Stimulated activated memory B cell treated with anti-CD40 and anti-IgM and Interleukin-4, amounts not matched to agents 10 μg/mL and 1 μg/mL and 100 μg/mL, for 72 hours (primary cell): ENCODE measurements around the gene OTOS.

Experiments used
- ATAC-seq: fragments of 150-1000 bp; cut with Tn5 transposase; 2 replicates; pipeline ENCODE4 v1.10.0; 2021
- H3K27ac Mint-ChIP-seq: one replicate; pipeline ENCODE4 v1.8.0; 2022; ENCODE audit warnings: mild to moderate bottlenecking, mixed read lengths
- H3K27me3 Mint-ChIP-seq: one replicate; pipeline ENCODE4 v1.8.0; 2022; ENCODE audit warnings: mixed read lengths
- H3K36me3 Mint-ChIP-seq: one replicate; pipeline ENCODE4 v1.8.0; 2022; ENCODE audit warnings: mixed read lengths
- H3K4me1 Mint-ChIP-seq: one replicate; pipeline ENCODE4 v1.8.0; 2022; ENCODE audit warnings: mixed read lengths
- H3K4me3 Mint-ChIP-seq: one replicate; pipeline ENCODE4 v1.8.0; 2022; ENCODE audit warnings: mild to moderate bottlenecking, moderate library complexity, mixed read lengths
- H3K9me3 Mint-ChIP-seq: one replicate; pipeline ENCODE4 v1.8.0; 2022; ENCODE audit warnings: mixed read lengths

Gene OTOS

GRCh38 chr2:240140511-240140910 is at the start of gene OTOS:
TSS of gene OTOS (minus strand) at chr2:240140658. CDS start at chr2:240140326, 332 bp downstream.
- no peak for ATAC-seq
- Mint-ChIP-seq H3K4me1 (peaks cover 19% of the 10 kb centered on the region), H3K27me3 (peaks cover 34% of the 10 kb centered on the region), H3K4me3 (no peak within 1 kb of the TSS), H3K36me3 (no peaks in the 10 kb centered on the region), H3K27ac (no peak within 1 kb of the TSS), H3K9me3 (no peaks in the 10 kb centered on the region)

- peak; percentile 29 for ATAC-seq
- Mint-ChIP-seq H3K27me3 (peaks cover 23% of the 10 kb centered on the region), H3K27ac (no peak overlapping the region), H3K4me1 (no peaks in the 10 kb centered on the region), H3K9me3 (peaks cover 15% of the 10 kb centered on the region), H3K4me3 (no peak overlapping the region), H3K36me3 (no peaks in the 10 kb centered on the region)
Measured at GRCh38 chr2:240189686-240190085, 49.2 kb upstream of the OTOS start.

GRCh38 chr2:240187989-240188590 is 47.6 kb upstream of the OTOS start:
- Mint-ChIP-seq H3K9me3 (peaks cover 15% of the 10 kb centered on the region), H3K27ac (no peak overlapping the region), H3K4me3 (no peak overlapping the region), H3K27me3 (peaks cover 27% of the 10 kb centered on the region), H3K4me1 (no peaks in the 10 kb centered on the region), H3K36me3 (no peaks in the 10 kb centered on the region)
- ATAC-seq: no peak

DNA sequence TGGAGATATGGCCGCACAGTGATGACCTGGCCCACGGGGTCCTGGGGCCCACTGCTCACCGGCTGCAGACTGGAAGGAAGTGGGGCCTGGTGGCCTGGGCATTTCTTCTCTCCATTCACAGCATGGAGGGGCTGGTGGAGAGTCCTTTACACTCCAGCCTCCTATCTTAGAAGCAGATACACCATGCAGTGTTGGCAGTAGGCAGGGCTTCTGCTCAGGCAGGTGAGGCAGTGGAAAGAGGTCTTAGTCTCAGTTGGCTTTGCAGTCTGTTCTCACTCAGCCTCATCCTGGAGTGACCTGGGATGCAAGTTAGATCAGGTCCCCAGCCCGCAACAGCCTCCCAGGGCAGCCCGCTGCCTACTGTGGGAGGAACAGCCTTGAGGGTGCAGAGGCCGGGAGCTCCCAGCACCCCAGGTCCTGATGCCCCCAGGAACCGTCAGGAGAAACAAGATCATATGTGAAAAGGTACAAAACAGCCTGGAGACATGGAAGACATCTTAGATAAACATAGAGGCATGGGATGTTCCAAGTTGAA is 45.8 kb upstream of the OTOS start:
- Mint-ChIP-seq H3K27ac (no peak overlapping the region), H3K27me3 (peaks cover 27% of the 10 kb centered on the region), H3K9me3 (peaks cover 15% of the 10 kb centered on the region), H3K4me1 (no peaks in the 10 kb centered on the region), H3K4me3 (no peak overlapping the region), H3K36me3 (no peaks in the 10 kb centered on the region)
- no peak for ATAC-seq

DNA sequence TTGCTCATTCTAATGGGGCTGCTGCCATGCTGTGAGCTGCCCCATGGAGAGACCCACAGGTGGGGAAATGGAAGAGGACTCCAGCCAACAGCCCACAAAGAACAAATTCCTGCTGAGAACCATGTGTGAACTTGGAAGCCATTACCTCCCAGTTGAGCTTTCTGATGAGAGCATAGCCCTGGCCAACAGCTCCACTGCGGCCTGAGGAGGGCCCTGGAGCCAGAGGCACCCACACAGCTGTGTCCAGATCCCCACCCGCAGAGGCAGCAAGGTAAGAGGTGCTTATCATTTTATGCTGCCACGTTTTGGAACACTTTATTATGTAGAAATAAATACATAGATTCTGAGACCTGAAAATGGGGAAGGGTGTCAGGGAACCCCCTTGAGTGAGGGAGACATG is 44.2 kb upstream of the OTOS start:
- Mint-ChIP-seq H3K27me3 (peaks cover 43% of the 10 kb centered on the region), H3K36me3 (no peaks in the 10 kb centered on the region)

DNA sequence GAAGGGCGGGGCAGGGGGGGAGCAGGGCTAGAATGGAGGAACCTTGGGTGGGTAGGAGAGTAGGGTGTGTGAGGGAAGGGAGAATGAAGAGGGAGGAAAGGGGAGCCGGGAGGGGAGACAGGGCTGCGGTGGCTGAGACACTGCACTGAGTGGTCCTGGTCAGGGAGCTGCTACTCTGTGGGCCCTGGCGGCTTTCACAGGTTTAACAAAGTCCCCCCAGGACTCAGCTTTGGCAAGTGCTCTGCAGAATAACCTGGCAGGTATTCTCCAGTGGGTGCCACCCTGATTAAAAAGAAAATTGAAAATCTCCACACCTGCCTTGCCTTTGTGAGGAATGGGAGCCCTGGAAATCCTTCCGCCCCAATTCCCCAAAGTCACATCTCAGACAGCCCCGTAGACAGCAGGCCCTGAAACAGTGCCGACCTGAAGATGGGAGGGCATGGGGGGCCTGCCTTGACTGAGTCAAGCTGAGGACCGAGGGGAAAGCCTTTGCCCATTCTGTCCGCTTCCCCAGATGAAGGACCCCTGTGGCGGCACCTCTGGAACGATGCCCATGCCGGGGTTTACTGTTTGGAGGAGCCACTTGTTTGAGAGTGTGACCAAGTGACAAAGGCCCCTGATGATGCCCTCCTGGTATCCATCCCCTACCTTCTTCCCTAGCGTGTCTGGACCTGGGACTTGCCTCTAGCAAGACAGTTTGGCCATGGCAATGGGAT is 43.6 kb upstream of the OTOS start:
- no peak overlapping the region for H3K27ac Mint-ChIP-seq
- ATAC-seq: no peak
- H3K36me3 Mint-ChIP-seq: no peaks in the 10 kb centered on the region
- H3K4me3 Mint-ChIP-seq: no peak overlapping the region
- peaks cover 11% of the 10 kb centered on the region for H3K9me3 Mint-ChIP-seq
- H3K27me3 Mint-ChIP-seq: peaks cover 43% of the 10 kb centered on the region
- H3K4me1 Mint-ChIP-seq: no peaks in the 10 kb centered on the region

More for the DNA sequence above, 44.2 kb upstream of the OTOS start:
- Mint-ChIP-seq H3K4me3 (no peak overlapping the region), H3K4me1 (no peaks in the 10 kb centered on the region), H3K9me3 (peaks cover 15% of the 10 kb centered on the region), H3K27ac (no peak overlapping the region)
- ATAC-seq: no peak

GRCh38 chr2:240183006-240183874 is 42.8 kb upstream of the OTOS start:
- Mint-ChIP-seq H3K36me3 (no peaks in the 10 kb centered on the region), H3K27me3 (peaks cover 51% of the 10 kb centered on the region), H3K4me3 (no peak overlapping the region), H3K27ac (no peak overlapping the region), H3K9me3 (peaks cover 7% of the 10 kb centered on the region), H3K4me1 (no peaks in the 10 kb centered on the region)
- no peak for ATAC-seq

GRCh38 chr2:240182476-240182875 is 42.0 kb upstream of the OTOS start:
- no peak for ATAC-seq
- H3K27me3 Mint-ChIP-seq: peaks cover 57% of the 10 kb centered on the region
- H3K36me3 Mint-ChIP-seq: no peaks in the 10 kb centered on the region
- H3K27ac Mint-ChIP-seq: no peak overlapping the region
- H3K9me3 Mint-ChIP-seq: no peaks in the 10 kb centered on the region
- no peaks in the 10 kb centered on the region for H3K4me1 Mint-ChIP-seq
- no peak overlapping the region for H3K4me3 Mint-ChIP-seq

DNA sequence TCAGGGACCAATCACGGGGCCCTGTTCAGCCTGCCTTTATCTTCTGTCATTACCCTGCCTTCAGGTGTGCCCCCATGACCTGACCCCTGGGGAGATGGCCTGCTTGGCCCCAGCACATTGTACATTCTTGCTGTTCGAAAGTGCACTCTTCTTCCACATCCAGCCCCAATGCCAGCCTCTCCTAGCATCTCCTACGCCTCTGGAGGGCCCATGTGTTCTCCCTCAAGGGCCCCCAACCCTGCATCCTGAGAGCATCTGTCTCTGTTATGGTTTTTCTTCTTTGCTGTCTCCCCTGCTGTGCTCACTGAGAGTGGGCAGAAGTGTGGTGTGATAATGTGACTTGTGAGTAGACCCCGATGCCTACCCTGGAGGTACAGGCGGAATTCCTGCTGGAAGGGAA is 41.5 kb upstream of the OTOS start:
- no peaks in the 10 kb centered on the region for H3K4me1 Mint-ChIP-seq
- H3K4me3 Mint-ChIP-seq: no peak overlapping the region
- no peaks in the 10 kb centered on the region for H3K9me3 Mint-ChIP-seq
- no peak for ATAC-seq
- H3K27me3 Mint-ChIP-seq: peaks cover 61% of the 10 kb centered on the region
- no peaks in the 10 kb centered on the region for H3K36me3 Mint-ChIP-seq
- H3K27ac Mint-ChIP-seq: no peak overlapping the region

DNA sequence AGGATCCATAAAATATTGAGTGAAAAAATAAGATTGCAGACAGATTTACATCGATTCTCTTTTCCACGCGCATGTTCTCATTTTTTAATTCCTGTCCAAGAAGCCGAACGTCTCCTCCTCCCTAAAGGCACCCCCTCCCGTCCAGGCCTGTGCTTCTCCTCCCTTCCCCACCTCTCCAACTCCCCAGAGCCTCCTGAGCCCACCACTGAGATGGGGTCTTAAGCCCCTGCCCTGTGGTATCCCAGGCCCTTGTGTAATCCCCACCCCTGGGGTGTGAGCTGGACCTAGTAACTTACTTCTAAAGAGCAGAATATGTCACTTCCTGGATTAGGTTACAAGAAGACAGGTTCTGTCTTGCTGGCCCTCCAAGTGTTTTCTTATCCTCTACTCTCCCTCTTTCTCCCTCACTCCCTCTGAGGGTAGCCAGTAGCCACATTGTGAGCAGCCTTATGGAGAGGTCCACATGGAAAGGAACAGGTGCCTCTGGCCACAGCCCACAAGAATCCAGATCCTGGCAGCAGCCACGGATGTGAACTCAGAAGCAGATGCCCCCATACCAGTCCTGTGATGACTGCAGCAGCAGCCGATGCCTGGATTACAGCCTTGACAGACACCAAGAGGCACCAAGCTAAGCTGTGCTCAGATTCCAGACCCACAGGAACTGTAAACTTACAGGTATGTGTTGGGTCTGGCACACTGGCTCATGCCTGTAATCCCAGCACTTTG is 39.6 kb upstream of the OTOS start:
- Mint-ChIP-seq H3K4me3 (no peak overlapping the region), H3K4me1 (no peaks in the 10 kb centered on the region), H3K27ac (no peak overlapping the region), H3K27me3 (peaks cover 72% of the 10 kb centered on the region), H3K9me3 (no peaks in the 10 kb centered on the region), H3K36me3 (no peaks in the 10 kb centered on the region)
- no peak for ATAC-seq

GRCh38 chr2:240179186-240179815 is 38.8 kb upstream of the OTOS start:
- H3K27ac Mint-ChIP-seq: no peak overlapping the region
- H3K36me3 Mint-ChIP-seq: no peaks in the 10 kb centered on the region
- no peak overlapping the region for H3K4me3 Mint-ChIP-seq
- ATAC-seq: no peak
- no peaks in the 10 kb centered on the region for H3K4me1 Mint-ChIP-seq
- peaks cover 69% of the 10 kb centered on the region for H3K27me3 Mint-ChIP-seq
- H3K9me3 Mint-ChIP-seq: peaks cover 2% of the 10 kb centered on the region

DNA sequence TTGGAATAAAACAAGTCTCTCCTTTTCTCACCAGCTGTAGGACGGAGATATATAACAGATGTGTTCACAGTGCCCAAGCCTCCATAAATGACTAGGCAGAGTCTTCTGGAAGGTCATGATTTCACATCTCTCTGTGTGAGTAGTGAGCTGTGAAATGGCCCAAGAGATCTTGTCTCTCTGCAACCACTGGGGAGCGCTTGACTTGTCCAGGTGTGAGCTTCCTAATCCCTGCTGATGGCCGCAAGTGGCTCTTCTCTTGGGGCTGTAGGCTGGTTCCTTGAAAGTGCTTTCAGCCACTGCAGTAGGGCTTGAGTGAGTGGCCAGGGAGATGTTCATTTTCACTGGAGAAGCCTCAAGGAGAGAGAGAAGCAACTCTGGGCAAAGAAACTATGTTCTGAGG is 38.1 kb upstream of the OTOS start:
- H3K4me3 Mint-ChIP-seq: no peak overlapping the region
- H3K4me1 Mint-ChIP-seq: no peaks in the 10 kb centered on the region
- peaks cover 3% of the 10 kb centered on the region for H3K9me3 Mint-ChIP-seq
- H3K27me3 Mint-ChIP-seq: peaks cover 62% of the 10 kb centered on the region
- no peak for ATAC-seq
- H3K27ac Mint-ChIP-seq: no peak overlapping the region
- H3K36me3 Mint-ChIP-seq: no peaks in the 10 kb centered on the region

GRCh38 chr2:240174496-240174895 is 34.0 kb upstream of the OTOS start:
- no peaks in the 10 kb centered on the region for H3K36me3 Mint-ChIP-seq

GRCh38 chr2:240172071-240172895 is 31.8 kb upstream of the OTOS start:
- Mint-ChIP-seq H3K4me3 (no peak overlapping the region), H3K27ac (no peak overlapping the region), H3K36me3 (no peaks in the 10 kb centered on the region), H3K4me1 (no peaks in the 10 kb centered on the region), H3K9me3 (peaks cover 7% of the 10 kb centered on the region), H3K27me3 (peaks cover 38% of the 10 kb centered on the region)
- no peak for ATAC-seq

More at GRCh38 chr2:240174496-240174895, 34.0 kb upstream of the OTOS start:
- no peaks in the 10 kb centered on the region for H3K4me1 Mint-ChIP-seq
- H3K27ac Mint-ChIP-seq: no peak overlapping the region
- peaks cover 42% of the 10 kb centered on the region for H3K27me3 Mint-ChIP-seq
- no peak for ATAC-seq
- H3K4me3 Mint-ChIP-seq: no peak overlapping the region
- H3K9me3 Mint-ChIP-seq: peaks cover 7% of the 10 kb centered on the region
